HG02970 (cell line): ENCODE data around the gene GRIN1.

Experiments used
- ATAC-seq: cut with Tn5 transposase; IDR thresholded peaks from one replicate; pipeline ENCODE4 v1.9.1; 2021; ENCODE audit warnings: mild to moderate bottlenecking, moderate library complexity, moderate number of reproducible peaks; ENCODE audit not compliant: unreplicated experiment, low FRiP score

GRIN1 gene

DNA sequence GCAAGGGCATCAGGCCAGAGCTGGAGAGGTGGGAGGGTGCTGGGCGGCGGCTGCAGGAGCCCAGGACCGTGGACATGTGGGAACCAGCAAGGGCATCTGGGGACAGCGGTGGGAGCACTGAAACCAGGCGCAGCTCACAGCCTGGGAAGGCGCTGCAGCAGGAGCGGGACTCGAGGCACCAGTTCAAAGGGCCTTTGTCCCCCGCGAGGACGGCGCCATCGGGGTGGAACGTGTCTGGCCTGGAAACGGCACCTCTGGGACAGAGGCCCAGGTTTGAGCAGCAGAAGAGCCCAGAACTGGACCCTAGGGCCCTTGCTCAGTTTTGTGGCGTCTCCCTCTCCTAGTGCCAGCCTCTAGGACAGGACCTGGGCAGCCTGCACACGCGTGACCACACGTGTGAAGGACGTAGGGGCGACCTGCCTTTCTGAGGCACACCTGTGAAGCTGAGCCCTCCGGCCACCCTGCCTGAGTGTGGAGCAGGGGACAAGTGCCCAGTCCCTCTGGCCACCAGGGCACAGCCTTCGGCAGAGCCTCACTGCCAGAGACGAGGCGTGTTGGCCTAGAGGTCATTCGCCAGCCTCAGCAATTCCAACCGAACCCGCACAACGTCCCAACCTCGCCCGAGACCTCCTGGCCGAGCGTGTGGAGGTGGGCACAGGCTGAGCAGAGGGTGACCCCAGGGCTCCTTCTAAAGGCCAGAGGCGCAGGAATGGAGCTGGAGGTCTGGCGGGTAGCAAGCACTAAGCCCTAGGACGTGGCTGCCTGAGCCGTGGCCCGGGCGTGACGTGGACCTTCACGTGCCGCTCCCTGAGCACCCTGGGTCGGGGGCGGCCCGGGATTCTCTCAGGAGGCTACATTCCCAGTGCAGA lies 35.1 kb downstream of the GRIN1 start:
- ATAC-seq = no peak

DNA sequence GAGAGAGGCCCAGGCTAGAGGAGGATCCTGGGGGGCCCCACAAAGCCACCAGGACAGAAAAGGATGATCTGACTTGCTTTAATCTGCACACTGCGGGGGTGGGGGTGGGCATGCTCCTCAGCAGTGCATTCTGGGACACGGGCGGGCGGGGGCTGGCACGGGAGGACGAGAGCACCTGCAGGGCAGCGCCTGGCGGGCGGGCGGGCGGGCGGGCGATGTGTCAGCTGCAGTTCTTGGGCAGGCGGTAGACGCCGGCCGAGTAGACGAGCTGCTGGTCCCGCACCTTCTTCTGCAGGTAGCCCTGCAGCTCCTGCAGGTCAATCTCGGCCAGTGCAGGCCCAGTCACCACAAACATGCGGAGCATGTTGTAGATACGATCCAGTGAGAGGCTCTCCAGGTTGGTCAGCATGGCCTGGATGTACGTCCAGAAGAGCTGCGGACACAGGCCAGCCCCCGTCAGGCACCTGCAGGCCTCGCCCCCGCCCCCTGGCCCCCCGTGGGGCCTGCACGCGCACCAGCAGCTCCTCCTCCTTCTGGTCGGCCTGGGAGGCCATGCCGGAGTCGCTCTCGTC lies 35.9 kb downstream of the GRIN1 start:
- ATAC-seq = no peak

DNA sequence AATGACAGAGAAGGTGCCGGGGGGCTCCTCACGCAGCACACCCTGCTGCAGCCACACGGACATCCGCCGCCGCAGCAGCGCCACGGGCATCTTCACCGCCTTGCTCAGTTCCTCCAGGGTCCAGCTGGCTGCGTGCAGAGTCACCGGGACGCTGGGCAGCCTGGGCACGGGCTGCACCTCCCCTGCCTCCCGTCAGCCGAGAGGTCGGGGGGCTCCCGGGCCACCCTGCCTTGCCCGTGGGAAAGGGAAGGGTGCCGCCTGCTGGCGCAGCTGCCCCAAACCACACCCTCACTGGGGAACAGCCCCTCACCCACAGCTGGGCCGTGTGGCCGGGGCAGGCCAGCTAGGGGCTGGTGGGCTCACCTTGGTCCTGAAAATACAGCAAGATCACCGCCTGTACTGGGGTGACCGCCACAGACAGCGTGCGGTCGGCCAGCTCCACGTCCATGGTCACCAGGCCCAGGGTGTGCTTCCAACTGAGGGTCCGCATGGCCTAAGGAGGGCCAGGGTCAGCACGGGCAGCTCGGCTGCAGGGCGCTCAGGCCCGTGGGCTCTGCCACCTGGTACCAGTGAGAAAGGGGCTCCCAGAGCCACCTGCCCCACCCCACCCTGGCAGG lies 36.5 kb downstream of the GRIN1 start:
- no peak for ATAC-seq

DNA sequence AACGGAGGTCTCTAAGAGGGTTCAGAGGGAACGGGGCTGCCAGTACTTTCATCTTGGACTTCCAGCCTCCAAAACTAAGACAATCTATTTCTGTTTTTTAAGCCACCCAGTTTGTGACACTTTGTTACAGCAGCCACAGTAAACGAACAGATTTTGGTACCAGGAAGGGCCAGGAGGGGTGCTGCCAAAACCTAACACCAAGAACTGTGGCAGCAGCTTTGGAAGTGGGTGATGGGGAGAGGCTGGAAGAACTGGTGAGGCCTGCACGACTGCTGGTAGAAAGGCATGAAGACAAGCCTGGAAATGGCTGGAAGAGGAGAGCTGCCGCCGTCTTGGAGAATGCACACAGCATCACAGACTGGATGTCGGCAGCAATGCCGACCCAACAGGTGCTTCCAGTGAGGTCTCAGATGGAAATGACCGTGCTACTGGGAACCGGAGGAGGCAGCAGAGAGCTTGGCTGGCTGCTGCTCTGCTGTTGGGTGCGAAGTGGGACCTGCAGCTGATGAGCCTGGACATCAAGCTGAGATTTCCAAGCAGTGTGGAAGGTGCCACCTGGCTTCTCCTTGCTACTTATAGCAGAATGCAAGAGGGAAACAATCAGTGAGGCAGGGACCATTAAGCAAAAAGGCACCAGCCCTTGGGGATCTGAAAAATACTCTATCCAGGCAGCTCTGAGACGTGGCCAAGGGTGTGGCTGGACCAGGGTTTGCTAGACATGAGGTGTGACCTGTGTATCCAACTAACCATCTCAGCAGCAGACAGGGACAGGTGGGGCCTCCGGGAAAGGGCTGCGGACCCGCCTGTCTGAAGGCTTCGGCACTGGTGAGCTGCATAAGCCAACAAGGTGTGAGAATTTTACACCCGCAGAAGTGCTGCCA lies 37.6 kb downstream of the GRIN1 start:
- no peak for ATAC-seq

DNA sequence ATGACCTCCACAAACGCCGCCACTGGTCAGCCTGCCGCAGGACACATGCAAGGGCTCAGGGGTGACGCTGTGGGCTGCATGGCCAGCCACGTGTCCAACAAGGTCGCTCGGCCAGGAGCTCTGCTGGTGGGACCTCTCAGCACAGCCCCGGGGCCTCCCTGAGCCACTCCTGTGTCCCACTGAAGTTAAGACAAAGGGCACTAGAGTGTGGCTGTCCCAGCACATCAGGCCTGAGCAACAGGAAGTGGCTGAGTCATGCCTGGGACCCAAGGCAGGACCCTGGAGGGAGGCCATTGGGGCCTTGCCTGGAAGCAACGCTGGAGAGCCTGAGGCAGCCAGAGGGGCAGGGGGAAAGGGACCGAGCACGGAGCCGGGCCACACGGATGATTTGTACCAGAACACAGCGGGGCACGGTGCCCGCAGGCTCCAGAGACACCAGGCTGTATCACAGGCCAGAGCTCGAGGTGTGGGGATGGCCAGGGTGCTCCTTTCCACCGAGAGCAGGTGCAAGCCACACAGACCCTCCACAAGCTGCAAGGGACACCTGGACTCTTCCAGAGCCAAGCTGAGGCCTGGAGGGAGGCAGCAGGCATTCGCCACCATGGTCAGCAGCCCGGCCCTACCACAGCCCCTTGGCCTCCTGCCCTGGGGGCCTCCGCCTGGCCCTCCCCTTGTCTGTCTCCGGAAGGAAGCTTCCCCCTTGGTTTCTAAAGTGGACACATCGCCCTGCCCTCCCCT lies 39.4 kb downstream of the GRIN1 start:
- ATAC-seq = no peak

DNA sequence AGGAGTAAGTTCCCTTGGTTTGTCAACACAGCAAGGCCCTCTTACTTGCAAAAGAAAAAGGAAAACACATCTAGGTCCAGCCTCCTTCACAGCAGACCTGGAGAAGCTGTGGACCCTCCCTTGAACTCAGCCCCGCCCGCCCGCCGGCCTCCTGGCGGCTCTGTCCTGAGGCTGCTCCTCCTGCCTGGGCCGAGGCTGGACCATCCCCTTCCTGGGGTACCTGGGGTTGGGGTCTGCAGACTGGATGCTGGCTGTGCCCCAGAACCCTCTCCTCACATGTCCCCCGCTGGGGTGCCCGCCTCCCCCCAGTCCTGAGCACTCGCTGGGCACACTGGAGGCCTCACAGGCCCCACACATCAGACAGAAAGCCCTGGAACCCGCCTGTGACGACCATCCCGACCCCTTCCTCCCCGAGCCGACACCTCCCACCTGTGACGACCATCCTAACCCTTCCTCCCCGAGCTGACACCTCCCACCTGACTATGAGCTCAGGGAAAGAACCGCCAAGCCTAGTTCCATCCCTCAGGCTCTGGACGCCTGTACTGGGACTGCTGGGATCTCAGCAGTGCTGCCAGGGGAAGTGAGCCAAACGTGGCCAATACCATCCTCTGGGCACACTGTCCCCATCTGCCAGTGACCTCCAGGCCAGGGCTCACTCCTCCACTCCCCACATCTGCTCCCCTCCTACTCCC lies 40.1 kb downstream of the GRIN1 start:
- ATAC-seq = no peak

DNA sequence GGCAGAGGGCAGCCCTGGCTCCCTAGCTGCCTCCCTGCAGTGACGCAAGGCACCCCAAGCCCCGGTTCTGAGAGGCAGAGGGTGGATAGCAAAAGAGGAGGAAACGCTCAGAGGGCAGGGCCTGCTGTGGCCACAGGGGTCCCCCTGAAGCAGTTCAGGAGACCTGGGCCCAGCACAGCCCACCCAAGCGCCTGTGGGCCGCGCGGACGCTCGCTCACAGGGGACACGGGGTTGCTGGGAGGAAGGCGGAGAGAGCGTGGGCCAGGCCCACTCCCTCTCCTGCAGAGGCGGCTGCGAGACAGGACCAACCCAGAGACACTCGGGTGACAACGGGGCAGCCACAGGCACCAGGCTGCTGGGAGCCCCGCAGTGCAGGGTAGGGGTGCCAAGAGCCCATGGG lies 40.8 kb downstream of the GRIN1 start:
- no peak for ATAC-seq

DNA sequence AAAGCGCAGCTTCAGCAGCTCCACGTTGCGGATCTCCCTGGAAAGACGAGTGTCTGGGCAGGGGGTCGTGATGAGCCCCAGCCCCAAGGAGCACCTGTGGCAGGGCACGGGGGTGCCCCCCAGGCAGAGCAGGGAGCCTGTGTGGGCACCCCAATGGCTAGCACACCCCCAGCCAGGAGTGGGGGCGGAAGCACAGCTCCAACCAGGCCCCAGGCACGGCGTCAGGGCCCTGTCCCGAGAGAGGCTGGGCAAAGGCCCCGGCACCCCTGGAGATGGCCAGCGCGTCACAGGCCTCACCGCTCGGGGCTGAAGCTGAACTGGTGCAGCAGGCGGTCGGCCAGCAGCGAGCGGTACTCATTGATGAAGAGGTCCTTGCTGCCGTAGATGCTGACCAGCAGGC lies 41.5 kb downstream of the GRIN1 start:
- ATAC-seq = no peak

DNA sequence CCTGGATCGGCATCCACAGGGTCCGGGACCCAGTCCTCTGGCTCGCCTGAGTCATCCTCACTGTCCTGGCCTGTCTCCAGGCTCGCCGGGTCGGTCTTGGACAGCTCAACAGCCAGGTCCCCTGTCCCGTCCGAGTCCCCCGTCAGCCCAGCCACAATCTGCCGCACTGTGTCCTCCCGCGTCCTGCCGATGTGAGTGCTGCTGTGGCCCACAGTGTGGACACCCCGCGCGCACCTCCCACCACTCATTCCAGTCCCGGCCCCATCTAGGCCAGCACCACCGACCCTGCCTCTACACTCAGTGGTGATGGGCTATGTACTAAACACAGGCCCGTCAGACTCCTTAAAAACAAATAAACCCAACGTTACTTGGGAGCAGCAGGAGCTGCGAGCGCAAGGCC lies 42.7 kb downstream of the GRIN1 start:
- ATAC-seq = no peak

DNA sequence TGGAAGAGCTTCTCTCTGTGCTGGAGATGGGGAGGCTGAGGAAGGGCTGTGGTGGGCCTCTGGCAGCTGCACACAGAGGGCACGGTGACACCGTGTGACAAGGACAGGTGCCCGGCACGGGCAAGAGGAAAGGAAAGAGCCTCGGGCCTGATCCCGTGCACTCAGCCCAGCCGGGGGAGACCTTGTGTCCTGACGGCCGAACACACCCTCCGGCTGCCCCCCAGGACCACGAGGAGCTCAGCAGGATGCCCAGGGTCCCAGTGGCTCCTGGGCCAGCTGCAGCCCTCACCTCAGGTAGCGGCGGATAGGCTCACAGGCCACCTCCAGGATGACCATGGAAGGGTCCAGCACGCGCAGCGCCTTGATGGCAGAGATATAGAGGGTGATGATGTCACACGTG lies 43.9 kb downstream of the GRIN1 start:
- ATAC-seq = no peak

DNA sequence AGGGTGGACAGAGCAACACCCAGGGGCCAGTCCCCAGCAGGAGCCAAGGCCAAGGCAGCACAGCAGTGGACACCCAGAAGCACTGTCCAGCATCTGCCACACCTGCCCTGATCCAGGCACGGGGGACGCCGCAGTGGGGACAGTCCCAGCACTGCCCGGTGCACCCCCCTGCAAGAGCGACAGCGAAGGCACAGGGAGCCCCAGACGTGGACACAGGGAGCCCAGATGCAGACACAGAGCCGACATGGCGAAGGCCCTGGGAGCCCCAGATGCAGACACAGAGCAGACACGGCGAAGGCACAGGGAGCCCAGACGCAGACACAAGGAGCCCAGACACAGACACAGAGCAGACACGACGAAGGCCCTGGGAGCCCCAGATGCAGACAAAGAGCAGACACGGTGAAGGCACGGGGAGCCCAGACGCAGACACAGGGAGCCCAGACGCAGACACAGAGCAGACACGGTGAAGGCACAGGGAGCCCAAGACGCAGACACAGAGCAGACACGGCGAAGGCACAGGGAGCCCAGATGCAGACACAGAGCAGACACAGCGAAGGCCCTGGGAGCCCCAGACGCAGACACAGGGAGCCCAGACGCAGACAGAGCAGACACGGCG lies 45.1 kb downstream of the GRIN1 start:
- ATAC-seq = no peak

DNA sequence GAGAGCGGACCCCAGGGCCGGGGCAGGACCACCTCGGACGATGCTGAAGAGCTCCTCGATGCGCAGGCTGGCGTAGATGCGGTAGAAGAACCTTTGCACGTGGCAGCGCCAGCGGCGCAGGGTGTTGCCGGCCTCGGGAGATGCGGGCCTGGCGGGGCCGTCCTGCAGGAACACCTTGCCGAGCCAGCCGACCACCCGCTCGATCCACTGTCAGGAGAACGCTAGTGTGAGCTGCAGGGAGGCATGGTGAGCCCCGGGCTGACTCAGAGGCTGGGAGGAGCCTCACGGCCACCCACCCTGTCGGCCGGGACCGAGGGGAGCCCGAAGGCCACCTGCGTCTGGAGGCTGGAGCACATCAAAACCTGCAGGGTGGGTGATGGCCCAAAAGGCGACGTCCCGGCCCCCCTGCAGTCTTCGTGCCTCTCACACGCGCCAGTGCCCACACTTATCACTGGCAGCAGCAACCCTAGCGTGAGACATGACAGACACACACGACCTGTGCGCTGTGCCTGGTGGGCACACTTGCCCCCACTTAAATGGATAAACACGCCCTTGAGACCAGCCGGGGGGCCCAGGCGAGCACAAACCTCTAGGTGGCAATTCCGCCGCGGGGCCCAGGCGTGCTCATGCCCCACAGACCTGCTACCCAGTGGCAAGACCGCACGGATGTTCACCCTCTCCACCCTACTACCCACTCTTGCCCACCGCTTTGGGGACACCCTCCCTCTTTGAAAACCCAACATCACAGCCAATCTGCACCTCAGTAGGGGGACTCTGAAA lies 46.1 kb downstream of the GRIN1 start:
- ATAC-seq = no peak

DNA sequence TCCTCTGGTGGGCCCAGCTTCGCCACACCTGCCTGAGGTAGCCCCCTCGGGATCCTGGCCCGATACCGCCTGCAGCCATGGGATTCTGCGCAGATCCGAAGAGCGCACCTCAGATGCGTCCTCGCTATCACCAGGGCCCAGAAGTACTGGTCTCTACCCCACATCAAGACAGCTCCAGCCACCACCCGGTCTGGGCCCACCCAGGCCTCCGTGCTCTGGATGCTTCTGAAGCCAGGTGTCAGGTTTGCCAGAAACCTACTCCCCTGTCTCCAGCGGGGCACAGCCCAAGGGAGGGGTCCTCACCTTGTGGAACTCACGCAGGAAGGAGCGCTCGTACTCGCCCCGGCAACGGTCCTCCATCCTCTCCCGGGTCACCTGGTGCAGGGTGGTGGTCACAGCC lies 47.0 kb downstream of the GRIN1 start:
- ATAC-seq = no peak

DNA sequence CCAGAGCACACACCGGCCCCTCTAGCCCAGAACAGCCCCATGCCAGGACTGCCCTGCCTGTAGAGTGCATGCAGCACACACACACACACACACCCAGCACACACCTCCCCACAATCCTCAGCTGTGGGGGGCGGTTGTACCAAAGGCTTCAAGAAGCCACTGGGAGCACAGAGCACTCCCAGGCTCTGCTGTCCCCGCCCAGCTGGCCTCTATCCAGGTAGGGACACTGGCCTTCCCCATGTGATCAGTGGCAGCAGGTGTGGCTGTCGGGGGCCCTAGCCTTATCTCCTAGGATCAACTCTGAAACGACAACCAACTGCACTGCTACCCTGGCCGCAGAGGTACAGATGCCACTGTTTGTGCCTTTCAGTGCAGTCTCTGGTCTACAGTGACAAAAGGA lies 47.4 kb downstream of the GRIN1 start:
- no peak for ATAC-seq

DNA sequence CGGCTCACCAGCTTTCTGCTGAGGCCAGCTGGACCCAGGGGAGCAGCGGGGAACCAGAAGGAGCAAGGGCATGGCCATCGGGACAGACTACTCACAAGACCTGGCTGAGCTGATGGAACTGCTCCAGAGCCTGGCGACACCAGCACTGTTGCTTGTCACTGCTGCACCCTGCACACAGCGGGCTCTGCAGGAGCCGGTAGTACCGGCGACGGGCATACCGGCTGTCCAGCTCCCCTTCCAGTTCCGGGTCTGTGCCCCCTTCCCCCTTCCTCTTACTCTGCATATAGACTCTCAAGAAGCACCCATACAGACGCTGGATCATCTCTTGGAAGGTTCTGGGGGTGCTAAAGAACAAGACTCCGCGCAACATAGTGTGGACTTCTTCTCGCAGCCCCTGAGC lies 48.4 kb downstream of the GRIN1 start:
- no peak for ATAC-seq

DNA sequence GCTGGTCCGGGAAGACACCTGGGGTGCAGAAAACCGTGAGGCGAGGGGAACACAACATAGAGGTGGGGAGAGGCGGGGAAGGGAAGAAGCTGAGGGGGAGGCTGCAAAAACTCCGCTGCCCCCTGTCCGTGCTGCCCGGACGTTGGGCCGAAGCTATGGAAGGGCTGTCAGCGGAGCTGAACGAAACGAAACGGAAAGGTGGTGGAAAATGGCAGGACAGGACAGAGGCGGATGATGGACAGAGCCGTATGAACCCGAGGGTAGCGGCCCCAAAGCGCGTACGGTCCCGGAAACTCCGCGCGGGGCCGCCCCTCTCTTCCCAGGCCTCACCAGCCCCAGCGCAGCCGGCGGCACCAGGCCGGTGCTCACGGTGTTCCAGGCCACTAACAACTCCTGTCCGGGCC lies 49.1 kb downstream of the GRIN1 start:
- ATAC-seq = no peak

DNA sequence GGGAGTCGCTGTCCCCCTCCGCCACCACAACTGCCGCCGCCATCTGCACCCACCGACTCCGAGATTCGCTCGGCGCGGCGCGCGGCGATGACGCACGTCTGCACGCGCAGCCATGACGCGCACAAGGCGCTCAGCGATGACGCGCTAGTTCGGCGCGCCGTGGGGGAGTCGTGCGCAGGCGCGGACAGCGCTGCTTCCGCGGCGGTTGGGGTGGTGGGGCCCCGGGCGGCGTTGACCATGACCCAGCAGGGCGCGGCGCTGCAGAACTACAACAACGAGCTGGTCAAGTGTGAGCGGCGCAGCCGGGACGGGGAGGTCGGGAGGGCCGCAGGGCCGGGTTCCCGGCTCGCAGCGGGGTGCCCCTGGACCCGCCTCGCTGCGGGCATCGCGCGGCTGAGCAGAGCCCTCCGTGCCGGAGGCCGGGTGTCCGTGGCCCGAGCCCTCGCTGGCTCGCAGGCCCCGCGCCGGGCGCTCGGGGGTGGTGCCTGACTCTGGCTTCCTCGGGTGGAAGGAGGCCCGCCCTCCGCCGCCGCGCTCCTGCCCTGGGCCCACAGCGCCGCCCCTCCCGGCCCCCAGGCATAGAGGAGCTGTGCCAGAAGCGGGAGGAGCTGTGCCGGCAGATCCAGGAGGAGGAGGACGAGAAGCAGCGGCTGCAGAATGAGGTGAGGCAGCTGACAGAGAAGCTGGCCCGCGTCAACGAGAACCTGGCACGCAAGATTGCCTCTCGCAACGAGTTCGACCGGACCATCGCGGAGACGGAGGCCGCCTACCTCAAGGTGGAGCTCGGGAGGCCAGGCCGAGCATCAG lies 49.7 kb downstream of the GRIN1 start, which contains the start of the genes ANAPC2 and SSNA1:
Gene ANAPC2, minus strand, starts transcription at position 71 of the 807 bp plus-strand sequence. Its CDS starts 28 bp downstream, at position 43.
Gene SSNA1, plus strand, starts transcription at position 187 of the 807 bp plus-strand sequence. Its CDS starts 51 bp downstream, at position 238.
- ATAC-seq = peak; percentile 87
